Suppressor macrophage treated with lipopolysaccharide for 4 hours (primary cell): ENCODE measurements around the gene SLC1A2.

Source experiments
- DNase-seq: peaks from one replicate; pipeline ENCODE4 v3.0.0-alpha.2; 2020

Gene SLC1A2

GRCh38 chr11:35293699-35294098 is 125.7 kb downstream of the SLC1A2 start:
- no peak for DNase-seq

- no peak for DNase-seq
Observed at GRCh38 chr11:35293035-35293434, 126.3 kb downstream of the SLC1A2 start.

DNA sequence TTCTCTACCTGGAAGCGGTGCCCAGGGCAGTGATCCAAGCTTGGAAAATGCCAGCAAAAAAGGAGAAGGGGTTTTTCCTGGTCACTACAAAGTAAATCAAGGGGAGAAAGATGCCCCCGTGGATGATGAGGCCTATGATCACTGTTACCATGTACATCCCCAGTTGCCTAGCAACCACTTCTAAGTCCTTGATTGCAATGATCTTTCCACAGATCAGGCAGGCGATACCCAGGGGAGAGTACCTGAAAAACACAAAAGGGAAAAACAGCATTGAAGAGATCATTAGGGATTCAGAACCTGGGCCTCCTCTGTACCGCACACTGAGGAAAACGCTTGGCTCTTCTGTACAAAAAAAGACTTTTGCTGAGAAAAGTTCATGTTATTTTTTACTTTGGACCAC is 127.1 kb downstream of the SLC1A2 start:
- no peak for DNase-seq

- DNase-seq, result no peak
Observed at GRCh38 chr11:35290876-35291275, 128.5 kb downstream of the SLC1A2 start.

DNA sequence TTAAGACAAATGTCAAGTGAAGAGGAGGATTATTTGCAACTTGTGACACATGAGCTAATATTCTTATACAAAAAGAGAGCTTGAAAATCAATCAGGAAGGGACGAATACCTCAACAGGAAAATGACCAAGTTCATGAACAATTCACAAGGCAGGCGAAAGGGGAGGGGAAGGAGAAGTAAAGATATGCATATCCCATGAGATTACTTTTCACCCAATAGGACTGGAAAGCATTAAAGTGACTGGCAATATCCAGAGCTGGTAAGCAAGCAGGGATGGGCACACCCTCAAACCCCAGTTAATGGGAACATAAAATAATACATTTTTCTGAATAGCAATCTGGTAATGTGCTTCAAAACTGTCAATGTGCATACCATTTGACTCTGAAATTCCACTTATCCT is 129.5 kb downstream of the SLC1A2 start:
- peak; percentile 47 for DNase-seq

- peak; percentile 71 for DNase-seq
Observed at GRCh38 chr11:35288817-35289541, 130.4 kb downstream of the SLC1A2 start.

DNA sequence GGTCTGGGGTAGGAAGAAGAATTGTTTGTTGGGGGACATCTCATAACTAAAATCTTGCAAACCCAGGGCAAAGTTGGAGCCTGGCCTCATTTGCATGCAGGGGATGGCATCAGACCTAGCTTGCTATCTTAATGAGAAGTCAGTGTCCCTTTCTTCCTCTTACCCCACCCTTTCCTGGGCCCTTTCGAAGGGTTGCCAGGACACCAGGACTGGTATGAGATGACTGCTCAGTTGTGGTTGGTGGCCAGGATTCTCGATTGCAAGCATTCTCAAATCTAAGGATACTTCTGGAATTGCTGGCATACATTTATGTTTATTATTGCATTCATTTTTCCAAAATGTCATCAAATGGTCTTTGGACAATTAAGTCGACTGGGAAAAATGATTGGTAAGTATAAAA is 131.0 kb downstream of the SLC1A2 start:
- peak; percentile 54 for DNase-seq

- DNase-seq, result no peak
Observed at GRCh38 chr11:35287344-35287890, 131.9 kb downstream of the SLC1A2 start.

- no peak for DNase-seq
Observed at GRCh38 chr11:35286126-35286525, 133.2 kb downstream of the SLC1A2 start.

- DNase-seq, result no peak
Observed at GRCh38 chr11:35285471-35285870, 133.9 kb downstream of the SLC1A2 start.

GRCh38 chr11:35282221-35282882 is 137.0 kb downstream of the SLC1A2 start:
- peak; percentile 65 for DNase-seq

DNA sequence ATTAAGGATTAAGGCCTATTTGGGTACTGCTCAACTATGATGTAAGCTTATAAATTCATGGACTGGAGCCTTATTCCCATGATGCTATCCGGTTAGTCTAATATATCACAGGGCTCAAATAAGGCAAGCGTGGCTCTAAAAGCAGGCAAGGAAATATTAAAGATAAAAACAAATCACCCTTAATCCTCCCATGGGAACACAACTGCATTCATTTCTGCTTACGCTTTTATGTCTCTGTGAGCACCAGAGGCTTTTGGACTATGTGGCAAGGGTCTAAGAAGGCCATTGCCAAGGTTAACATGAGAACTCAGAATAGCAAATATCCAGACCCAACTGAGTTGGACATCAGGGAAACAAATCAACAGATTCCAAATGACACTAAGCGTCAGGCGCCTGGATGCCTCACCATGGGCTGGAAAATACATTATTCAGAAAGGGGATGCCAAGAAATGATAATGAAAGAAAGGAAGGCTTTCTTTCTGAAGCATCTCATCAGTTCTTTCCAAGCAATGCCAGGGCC is 138.1 kb downstream of the SLC1A2 start:
- peak; percentile 38 for DNase-seq

DNA sequence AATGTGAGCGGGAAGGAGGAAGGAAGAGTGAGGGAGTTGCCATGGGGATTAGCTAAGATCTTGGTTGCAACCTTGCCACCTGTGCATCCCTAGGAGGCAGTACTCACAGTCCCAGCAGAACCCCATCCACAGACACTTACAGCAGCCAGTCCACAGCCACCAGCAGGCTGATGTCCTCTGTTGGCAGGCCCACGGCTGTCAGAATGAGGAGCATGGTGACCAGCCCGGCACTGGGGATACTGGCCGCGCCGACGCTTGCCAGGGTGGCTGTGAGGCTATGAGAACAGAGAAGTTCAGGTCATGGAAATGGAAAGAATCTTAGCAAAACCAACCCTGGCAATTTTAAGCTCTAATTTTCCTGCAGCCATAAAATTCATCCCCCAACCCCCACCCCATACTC is 138.6 kb downstream of the SLC1A2 start:
- DNase-seq, result no peak

DNA sequence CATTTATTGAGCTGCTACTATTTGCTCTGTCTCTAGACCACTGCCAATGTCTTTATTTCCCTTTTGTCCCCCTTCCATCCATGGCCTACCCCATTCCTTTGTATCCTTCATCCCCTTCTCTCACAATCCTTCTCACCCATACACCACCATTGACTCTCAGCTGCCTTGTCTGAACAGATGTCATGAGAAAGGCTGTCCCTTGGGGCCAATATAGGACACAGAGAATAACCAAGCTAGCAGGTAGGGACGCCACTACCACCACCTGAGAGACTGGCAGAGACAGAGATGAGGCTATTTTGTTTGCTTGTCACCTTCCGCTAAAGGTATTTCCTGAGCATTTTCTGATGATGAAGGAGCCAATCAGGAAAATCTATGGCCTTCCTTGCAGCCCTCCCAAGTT is 141.5 kb downstream of the SLC1A2 start:
- no peak for DNase-seq

- peak; percentile 21 for DNase-seq
Observed at GRCh38 chr11:35276396-35277145, 142.8 kb downstream of the SLC1A2 start.

DNA sequence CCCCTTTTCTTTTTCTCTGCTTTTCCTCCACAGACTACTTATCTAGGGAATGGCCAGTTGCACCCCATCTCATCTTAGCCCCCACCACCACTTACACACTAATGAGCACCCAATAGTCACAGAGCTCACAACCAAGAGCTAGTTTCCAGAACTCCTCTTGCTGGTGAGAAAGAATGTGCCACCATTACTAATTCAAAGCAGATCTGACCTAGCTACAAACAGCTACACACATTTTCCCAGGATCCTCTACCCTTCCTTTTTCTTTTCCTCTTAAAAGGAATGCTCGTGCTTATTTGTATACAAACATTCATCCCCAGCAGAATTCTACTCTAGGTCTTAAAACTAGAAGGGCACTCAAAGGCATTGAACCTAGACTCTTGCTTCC is 143.6 kb downstream of the SLC1A2 start:
- no peak for DNase-seq

DNA sequence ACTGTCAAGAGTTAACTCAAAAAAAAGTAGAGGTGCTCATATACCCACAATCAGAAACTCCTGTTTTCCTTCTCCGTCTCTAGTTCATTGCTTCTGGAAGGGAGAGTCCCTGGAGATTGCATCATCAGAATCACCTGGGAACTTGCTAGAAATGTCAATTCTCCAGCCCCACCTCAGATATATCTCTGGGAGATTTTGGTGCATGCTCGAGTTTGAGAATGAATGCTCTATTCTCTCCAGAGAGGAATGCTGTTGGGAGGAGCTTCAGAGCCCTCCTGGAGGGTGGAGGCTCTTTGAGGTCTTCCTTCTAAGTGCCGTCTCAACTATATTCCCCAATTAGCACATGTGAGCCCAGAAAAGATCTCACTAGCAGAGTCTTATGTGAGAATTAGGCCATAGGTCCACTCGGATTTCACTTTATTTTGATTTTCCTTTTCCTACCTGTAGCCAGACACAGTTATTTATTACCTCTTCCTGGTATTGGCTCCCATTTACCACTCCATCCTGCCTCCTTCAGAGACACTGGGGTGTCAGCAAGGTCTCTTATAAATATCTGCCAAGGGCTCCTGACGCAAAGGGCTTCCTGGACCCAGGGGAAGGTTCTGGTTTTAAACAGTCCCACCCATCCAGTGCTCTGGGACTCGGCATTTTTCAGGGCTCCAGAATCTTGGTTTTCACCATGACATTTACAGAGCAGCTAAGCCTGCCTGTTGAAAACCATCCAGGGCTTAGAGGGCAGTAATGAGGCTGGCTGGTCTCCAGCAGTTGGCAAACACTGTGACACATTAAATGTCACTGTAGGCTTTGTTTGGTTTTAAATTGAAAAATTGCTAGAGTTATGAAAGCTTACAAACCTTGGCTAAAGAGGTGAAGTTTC is 144.2 kb downstream of the SLC1A2 start:
- DNase-seq, result peak; percentile 60

DNA sequence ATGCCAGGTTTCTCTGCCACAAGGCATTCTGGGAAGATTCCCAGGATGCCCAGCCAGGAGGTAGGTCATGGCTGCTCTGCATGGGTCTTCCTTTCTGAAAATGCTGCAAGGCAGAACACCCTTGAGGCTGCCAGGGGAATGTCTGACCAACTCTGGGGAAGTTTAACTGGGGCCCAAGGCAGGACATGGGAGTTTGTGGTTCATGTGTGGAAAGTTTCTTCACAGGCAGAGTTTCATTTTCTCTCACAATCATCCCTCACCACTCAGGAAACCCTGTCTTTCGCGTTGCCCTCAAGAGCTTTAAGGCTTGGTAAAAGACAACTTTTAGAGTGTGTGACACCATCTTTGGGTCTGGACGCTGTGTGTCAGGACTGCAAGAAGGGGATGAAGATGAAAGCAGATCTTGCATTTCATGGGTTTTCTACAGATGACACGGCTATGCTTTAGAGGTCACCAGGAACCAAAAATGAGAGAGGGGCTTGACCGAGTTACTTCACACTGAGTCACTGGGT is 146.9 kb downstream of the SLC1A2 start:
- peak; percentile 87 for DNase-seq

- no peak for DNase-seq
Observed at GRCh38 chr11:35271031-35271430, 148.3 kb downstream of the SLC1A2 start.

GRCh38 chr11:35270342-35270741 is 149.0 kb downstream of the SLC1A2 start:
- no peak for DNase-seq

DNA sequence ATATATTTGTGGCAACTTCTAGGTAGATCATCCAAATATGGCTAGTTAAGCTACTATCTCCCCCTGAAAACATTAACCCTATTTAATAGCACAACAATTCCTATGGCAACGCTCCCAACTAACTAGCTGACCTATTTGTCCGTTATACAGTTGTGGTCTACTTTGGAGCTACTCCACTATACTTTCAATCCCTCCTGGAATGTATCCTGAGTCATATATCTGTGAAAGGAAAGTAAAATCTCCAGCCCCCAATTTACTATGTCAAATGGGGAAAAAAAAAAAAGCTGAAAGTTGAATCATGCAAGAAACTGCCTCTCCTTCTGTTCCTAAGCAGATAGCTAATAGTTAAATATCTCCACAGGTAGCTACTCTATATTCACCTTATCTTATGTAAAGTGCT is 151.9 kb downstream of the SLC1A2 start:
- DNase-seq, result no peak
